Measurements from ENCODE around the gene ACSL1.

ACSL1 gene

GRCh38 chr4:184825896-184826690 lies at the start of gene ACSL1:
Gene ACSL1 (minus strand): TSS chr4:184825968. CDS start chr4:184803514, 22,454 bp downstream.
- TF ChIP-seq MAX (IDR thresholded peaks at IDR 0.05; ENCODE audit: low read depth, low read length), result no peak
- TF ChIP-seq MYC (IDR thresholded peaks at IDR 0.05; ENCODE audit: low read depth, low read length), result no peak; the same call in 1 of the 2 replicates
- no peak for TF ChIP-seq CTCF (IDR thresholded peaks at IDR 0.05; ENCODE audit: low read depth, low read length)
- peak; percentile 72 for TF ChIP-seq POLR2A (IDR thresholded peaks at IDR 0.05; ENCODE audit: extremely low read depth, insufficient read length)
- peak within 1 kb of the TSS; percentile 83 for H3K4me3 ChIP-seq (ENCODE audit: low read depth, low read length)
- peak; percentile 83 for DNase-seq (ENCODE audit: low read depth)

GRCh38 chr4:184873054-184873453 lies 47.3 kb upstream of the ACSL1 start:
- DNase-seq (ENCODE audit: low read depth), result no peak
- H3K4me3 ChIP-seq (ENCODE audit: low read depth, low read length), result no peak overlapping the region
- TF ChIP-seq MYC (IDR thresholded peaks at IDR 0.05; ENCODE audit: low read depth, low read length) (no peak), POLR2A (IDR thresholded peaks at IDR 0.05; ENCODE audit: extremely low read depth, insufficient read length) (no peak), CTCF (IDR thresholded peaks at IDR 0.05; ENCODE audit: low read depth, low read length) (no peak), MAX (IDR thresholded peaks at IDR 0.05; ENCODE audit: low read depth, low read length) (no peak)

- DNase-seq (ENCODE audit: low read depth), result no peak
- H3K4me3 ChIP-seq (ENCODE audit: low read depth, low read length), result no peak overlapping the region
- TF ChIP-seq MAX (IDR thresholded peaks at IDR 0.05; ENCODE audit: low read depth, low read length) (no peak), CTCF (IDR thresholded peaks at IDR 0.05; ENCODE audit: low read depth, low read length) (no peak), MYC (IDR thresholded peaks at IDR 0.05; ENCODE audit: low read depth, low read length) (no peak), POLR2A (IDR thresholded peaks at IDR 0.05; ENCODE audit: extremely low read depth, insufficient read length) (no peak)
Measured at GRCh38 chr4:184870718-184871117, 45.0 kb upstream of the ACSL1 start.

- no peak overlapping the region for H3K4me3 ChIP-seq (ENCODE audit: low read depth, low read length)
- no peak for TF ChIP-seq POLR2A (IDR thresholded peaks at IDR 0.05; ENCODE audit: extremely low read depth, insufficient read length)
- TF ChIP-seq MAX (IDR thresholded peaks at IDR 0.05; ENCODE audit: low read depth, low read length), result no peak
- no peak for TF ChIP-seq MYC (IDR thresholded peaks at IDR 0.05; ENCODE audit: low read depth, low read length)
- no peak for TF ChIP-seq CTCF (IDR thresholded peaks at IDR 0.05; ENCODE audit: low read depth, low read length)
- DNase-seq (ENCODE audit: low read depth), result no peak
Measured at GRCh38 chr4:184868623-184869022, 42.9 kb upstream of the ACSL1 start.

- DNase-seq (ENCODE audit: low read depth), result no peak
- TF ChIP-seq MAX (IDR thresholded peaks at IDR 0.05; ENCODE audit: low read depth, low read length) (no peak), MYC (IDR thresholded peaks at IDR 0.05; ENCODE audit: low read depth, low read length) (no peak), POLR2A (IDR thresholded peaks at IDR 0.05; ENCODE audit: extremely low read depth, insufficient read length) (no peak), CTCF (IDR thresholded peaks at IDR 0.05; ENCODE audit: low read depth, low read length) (no peak)
- no peak overlapping the region for H3K4me3 ChIP-seq (ENCODE audit: low read depth, low read length)
Measured at GRCh38 chr4:184863916-184864315, 38.1 kb upstream of the ACSL1 start.

Data from NB4 (cell line).